ENCODE results near the gene SLC25A41.

Gene SLC25A41

GRCh38 chr19:6425732-6426620 is 7.6 kb downstream of the SLC25A41 start:
- FAIRE-seq = no peak

GRCh38 chr19:6424939-6425731 is 8.4 kb downstream of the SLC25A41 start:
- peak; percentile 100 for FAIRE-seq

- FAIRE-seq = no peak
Observed at GRCh38 chr19:6424195-6424938, 9.2 kb downstream of the SLC25A41 start, which contains the start of gene KHSRP. Gene KHSRP (minus strand): TSS chr19:6424811. CDS start chr19:6424701, 110 bp downstream.

DNA sequence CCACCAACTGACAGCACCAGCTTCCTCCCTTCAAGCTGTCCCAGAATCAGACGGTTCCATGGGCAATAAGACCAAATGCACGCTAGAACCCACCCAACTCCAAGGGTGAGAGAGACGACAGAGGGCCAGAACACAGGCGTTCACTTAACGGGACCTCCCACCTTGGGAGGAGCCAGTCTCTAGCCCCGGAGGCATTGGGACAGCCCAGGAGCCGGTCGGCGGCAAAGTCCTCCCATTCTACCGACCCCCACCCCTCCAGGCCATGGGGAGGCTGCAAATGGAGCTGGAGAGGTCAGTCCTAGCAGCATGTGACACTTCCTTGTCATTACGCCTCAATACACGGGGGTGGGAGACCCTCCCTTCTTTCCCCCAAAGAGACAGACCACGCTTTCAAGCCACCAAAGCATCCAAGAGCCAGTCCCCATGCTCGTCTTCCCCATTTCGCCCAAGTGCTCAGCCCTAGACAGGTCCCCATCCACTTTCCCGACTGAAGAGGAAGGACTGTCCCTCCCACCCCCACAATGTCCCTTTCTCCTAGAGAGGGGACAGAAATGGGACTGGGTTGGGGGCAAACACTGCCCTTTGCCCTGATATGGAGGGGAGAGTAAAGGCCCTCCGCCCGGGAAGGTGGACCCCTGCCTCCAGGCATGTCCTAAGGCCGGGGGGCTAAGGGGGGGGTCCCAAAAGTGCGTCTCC is 9.9 kb downstream of the SLC25A41 start:
- FAIRE-seq = no peak

DNA sequence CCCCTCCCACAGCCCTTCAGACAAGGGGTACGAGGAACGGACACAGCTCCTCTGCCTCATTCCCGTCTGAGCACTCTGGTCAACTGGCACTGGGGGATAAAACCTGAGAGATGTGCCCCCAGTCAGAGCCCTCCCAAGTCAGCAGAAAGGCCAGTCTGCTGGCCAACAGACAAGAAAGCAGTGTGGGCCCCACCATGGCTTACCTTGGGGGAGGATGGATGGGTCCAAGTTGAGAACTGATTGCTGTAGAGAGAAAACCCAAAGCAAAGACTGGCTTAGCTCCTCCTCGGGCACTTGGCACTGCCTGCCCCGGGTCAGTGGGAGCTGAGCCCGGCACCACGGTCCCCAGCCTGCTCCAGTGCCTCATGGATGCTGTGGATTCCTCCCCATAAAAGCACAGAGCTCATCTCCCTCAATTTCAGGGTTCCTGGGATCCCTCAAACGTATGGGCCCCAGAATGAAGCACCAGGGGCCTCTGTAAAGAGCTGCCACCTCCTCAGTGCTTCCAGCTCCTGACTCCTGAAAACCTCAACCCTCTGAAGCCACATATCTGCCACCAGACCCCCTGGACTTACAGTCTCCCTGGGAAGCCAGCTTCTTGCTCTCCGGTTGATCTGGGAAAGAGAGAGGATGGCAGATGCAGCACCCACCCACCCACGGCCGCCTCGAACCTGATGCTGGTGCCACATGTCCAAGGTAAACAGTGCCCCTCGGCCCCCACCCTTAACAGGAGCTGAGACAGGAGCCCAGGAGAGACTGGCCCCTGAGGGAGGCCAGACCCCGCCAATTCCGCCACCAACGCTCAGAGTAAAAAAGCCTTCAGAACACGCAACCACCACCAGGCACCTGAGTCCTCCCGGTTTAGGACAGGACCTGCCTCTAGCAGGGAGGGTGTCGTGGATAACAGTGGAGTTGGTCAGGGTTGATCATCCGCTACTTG is 12.2 kb downstream of the SLC25A41 start:
- FAIRE-seq = no peak

DNA sequence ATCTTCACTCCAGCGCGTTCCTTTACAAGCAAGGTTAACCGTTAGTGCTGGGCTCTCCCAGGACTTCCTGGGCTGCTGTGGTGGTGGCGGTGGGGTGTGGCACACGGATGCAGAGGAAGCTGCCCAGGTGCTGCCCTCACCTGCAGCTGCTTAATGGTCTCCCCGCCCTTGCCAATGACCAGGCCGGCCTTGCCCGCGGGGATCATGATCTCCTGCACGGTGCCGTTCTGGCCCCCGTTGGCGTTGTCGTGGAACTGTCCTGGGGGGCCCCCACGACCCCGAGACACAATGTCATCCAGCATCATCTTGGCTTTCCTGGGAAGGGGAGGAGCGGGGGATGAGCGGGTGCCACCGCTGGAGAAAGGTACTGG is 15.0 kb downstream of the SLC25A41 start:
- no peak for FAIRE-seq

DNA sequence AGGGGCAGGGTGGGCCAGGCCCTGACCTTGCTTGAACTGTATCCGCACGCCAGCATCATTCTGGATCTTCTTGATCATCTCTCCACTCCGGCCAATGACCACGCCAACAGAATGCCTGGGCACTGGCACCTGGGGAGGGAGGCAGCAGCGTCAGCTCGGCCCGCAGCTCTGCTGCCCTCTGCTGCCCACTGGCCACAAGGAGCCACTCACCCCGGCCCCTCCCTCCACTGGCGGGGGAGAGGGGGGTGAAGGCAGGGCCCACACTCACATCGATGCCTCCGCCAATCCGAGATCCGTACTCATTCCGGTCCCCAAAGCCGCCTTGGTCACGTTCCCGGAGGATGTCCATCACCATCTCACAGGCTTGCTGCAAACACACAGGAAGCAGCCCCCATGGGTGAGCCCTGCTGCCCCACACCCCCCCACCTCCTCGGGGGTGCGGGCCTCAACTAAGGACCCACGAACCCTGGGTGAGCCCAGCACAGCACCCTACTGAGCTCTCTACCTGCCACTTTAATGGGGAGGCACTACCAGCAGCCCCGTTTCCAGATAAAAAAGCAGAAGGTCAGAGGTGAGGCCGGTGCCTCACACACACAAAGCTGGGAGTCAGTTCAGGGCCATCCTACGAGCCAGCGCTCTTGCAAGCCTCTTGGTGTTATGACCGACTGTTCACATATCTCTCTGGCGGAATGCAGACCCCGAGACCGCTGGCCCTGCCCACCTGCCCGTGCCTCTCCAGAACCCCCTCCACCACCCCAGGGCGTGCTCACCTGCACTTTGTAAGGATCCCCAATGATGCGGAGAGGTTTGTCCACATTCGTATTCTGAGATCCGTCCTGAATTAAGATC is 15.6 kb downstream of the SLC25A41 start:
- no peak for FAIRE-seq

DNA sequence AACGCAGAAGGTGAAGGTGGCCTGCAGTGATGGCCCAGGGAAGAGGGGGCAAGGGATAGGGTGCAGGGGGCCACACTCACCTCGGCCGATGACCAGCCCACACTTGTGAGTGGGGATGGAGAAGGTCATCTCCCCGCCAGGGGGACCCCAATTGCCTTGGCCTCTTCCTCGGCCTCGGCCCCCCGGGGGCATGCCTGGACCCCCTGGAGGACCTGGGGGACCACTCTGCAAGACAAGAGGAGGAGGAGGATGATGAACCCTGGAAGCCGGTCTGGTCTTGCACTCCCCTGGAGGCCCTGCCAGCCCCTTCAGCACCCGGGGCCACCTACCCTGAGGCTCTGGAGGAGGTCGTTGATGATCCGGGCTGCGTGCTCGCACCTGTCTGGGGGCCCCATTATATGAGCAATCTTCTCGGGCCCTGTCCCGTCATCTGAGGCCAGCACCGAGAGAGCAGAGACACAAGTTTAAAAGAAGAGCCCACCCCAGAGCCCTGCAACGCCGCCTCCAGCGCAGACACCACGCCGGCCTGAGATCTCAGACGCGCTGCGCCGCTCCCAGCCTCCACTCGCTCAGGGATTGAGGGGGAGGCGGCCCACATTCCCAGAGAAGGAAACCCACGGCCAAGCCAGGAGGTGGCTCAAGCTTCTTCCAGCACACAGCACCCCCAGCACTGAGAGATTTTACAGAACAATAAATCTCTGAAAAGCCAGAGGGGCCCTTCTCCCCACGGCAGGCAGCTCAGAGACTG is 16.7 kb downstream of the SLC25A41 start:
- no peak for FAIRE-seq

DNA sequence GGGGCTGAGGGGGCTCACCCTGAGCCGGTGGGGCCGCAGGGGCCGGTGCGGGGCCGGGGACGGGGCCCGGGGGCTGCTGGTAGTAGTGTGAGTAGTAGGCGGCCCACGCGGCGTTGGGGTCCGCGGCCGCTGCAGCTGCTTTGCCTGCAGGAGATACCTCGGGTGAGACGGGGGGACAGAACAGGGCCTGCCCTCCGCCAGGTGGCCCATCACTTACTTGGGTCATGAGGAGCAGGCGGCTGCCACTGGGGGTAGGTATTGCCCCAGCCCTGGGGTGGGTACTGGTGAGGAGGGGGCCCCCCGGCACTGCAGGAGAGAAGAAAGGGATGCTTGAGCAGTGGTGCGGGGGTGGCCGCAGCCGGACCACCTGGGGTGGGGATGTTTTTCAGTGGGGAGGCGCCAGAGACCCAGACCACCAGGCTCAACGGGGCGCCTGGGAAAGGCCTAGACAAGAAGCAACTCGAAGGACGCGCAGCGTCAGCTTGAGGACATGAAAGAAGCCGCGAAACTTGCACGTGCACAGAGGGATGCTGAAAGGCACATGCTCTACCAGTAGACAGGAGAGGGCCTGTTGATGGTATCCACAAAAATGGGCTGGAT is 17.9 kb downstream of the SLC25A41 start:
- no peak for FAIRE-seq

DNA sequence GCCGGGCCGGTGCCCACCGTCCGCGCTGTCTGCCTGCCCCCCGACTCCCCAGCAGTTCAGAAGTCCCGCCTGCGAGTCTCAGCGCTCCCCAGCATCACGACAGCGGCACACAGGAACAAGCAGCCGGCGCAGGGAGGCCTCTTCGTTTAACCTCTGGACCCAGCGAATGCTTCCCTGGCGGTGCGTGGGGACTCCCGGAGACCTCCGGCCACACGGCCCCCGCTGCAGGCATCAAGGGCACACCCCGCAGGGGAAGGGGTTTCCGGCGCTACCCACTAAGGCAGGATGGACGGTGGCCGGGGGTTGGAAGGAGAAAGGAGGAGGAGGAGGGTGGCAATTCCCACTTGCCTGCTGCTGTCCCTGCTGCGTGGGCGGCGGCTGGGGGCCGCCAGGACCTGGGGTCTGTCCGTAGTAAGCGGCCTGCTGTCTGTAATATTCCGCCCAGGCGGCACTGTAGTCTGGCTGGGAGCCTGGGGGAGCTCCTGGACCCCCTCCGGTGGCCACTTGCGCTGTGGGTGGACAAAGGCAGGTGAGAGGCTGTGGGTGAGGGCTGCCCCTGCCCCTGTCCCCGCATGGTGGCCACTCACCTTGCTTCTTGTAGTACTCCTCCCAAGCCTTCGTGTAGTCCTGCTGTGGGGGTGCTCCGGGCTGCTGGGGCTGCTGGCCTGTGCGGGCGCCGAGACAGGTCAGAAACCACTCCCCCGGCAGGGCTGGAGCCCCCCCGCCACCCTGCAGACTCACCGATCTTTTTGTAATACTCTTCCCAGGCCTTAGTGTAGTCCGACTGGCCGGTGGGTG is 18.6 kb downstream of the SLC25A41 start:
- FAIRE-seq = no peak

DNA sequence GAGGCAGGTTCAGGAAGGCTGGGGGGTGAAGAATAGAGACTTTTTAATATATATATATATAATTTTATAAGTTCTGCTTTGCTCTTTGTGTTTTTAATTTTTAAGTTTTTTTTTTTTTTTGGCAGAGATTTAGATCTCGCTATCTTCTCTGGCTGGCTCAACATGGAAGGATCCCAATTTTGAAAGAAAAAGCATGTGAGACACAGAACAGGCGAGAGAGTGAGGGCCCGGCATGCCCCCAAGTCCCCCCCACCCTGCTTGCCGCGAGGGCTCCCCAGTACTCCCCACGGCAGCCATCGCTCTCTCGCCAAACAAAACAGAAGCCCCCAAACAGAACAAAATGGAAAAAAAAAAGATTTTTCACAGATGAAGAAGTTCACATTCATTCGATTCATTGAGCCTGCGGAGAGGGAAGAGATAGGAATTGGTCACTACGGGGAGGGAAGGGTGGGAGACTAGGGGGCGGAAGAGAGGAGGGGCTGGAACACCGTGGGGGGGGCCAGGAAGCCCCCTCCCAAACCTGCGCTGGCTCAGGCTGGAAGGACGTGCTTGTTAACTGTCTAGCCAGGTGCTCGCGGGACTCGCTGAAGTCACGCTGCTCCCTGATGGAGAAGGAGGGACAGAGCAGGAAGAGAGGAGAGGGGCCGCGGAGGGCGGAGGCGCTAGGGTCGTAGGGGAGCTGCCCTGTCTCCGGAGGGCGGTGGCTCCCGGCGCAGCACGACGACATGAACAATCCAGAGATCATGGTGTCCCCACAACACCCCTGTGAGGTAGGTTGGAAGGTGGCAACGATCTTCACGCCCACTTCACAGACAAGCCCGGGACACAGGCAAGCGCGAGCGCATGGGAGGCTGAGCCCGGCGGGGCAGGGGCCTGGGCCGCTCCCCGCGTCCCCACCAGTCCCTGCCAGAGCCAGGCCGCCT is 19.6 kb downstream of the SLC25A41 start:
- FAIRE-seq = no peak

- peak; percentile 91 for FAIRE-seq
Observed at GRCh38 chr19:6413291-6413690, 20.3 kb downstream of the SLC25A41 start.

DNA sequence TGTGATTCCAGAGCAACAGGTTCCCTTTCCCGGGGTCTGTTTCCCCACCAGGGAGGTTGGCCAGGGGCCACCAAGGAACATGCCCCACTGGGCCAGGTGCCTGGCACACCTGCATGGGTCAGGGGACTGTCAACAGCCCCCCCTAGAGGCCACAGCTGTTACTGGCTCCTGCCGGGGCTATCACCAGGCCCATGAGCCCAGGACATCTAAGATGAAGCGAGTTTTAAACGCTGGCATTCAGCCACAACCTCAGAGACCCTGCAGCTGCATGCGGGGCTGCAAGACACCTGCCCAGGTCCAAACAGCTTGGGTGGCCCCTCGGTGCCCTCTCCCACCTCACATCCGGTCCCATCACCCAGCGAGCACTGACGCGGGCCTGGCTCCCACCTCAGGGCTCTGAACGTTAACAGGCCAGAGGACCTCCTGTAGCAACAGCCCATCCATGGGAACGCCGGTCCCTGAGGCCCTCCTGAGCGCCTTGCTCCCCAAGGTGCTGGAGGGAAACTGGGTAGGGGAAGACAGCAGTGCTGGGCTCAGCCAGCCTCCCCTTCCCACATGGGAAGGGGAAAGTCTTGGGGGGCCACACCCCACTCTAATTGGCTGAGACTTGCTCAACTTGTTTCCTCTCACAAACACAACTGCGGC is 21.0 kb downstream of the SLC25A41 start:
- no peak for FAIRE-seq

DNA sequence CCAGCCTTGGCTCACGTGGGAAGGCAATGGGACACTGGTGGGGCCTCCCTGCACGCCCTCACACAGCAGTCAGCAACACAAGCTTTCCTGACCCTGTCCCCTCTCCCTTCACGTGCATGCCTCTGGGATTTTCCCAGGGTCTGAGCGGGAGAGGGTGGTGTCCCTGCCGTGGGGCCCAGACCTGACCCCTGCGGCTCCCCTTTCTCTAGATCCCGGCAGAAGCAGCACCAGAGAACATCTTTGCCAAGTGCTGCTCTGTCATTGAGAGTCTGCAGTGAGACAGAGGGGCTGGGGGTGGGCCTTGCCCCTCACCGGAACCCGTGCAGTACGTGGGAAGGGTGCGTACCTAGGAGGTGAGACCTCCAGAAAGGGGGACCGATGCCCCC is 21.5 kb downstream of the SLC25A41 start:
- FAIRE-seq = no peak

- no peak for FAIRE-seq
Observed at GRCh38 chr19:6409346-6409745, 24.2 kb downstream of the SLC25A41 start.

- peak; percentile 4 for FAIRE-seq
Observed at GRCh38 chr19:6406401-6406800, 27.2 kb downstream of the SLC25A41 start.

Data from endometrium (tissue), 2 donors.